ENCODE data around the gene HDGF. TPM values are rescaled to one million over a fixed set of nuclear protein-coding genes. Genes with fewer than 3 reads are reported as not detected.

The HDGF gene
- total and polyA plus RNA-seq, 4 donors: 41.7 to 148 (median 119) TPM

DNA sequence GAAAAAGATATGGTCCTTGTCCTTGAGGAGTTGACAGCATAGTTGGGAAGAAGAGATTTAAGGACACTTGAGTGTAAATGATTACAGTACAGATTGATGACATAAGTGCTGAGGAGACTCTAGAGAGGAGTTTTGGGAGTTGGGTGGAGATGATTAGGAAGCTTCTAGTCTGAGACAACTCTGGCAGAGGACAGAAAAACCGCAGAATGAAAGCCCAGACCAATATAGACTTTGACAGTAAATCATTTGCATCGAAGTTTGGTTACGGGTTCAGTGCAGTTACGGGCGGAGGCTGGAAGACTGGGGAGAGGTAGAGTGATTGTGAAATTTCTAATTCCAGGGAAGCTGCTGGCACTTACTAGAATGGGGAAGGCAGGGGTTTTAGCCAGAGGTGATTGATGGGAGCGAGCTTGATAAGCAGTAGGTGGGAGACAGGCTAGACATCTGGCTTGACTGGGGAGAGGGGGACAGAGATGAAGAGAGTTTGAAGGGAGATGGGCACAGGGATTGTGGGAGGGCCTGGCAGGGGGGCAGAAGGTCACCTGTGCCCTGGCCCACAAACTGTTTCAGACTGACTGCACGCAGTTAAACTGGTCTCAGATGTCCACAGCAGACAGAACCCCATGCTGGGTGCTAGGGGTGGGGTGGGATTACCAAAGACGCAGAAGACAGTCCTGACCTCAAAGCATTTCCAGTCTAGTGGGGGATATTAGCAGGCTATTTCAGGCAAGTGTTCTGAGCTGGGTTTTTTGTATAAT lies 45.0 kb upstream of the HDGF start:
- TF ChIP-seq JUND (IDR thresholded peaks at IDR 0.05) (no peak), YY1 (IDR thresholded peaks at IDR 0.05) (no peak), RXRA (IDR thresholded peaks at IDR 0.05) (no peak), RAD21 (IDR thresholded peaks at IDR 0.05) (no peak), SP1 (IDR thresholded peaks at IDR 0.05) (no peak), GABPA (IDR thresholded peaks at IDR 0.05 in 1 of 2, conservative IDR thresholded peaks at IDR 0.05 in 1 of 2) (no peak), HNF4G (IDR thresholded peaks at IDR 0.05) (no peak)
- TF ChIP-seq, protein P1, sequence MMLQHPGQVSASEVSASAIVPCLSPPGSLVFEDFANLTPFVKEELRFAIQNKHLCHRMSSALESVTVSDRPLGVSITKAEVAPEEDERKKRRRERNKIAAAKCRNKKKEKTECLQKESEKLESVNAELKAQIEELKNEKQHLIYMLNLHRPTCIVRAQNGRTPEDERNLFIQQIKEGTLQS (IDR thresholded peaks at IDR 0.05): no peak
- TF ChIP-seq, protein P2, sequence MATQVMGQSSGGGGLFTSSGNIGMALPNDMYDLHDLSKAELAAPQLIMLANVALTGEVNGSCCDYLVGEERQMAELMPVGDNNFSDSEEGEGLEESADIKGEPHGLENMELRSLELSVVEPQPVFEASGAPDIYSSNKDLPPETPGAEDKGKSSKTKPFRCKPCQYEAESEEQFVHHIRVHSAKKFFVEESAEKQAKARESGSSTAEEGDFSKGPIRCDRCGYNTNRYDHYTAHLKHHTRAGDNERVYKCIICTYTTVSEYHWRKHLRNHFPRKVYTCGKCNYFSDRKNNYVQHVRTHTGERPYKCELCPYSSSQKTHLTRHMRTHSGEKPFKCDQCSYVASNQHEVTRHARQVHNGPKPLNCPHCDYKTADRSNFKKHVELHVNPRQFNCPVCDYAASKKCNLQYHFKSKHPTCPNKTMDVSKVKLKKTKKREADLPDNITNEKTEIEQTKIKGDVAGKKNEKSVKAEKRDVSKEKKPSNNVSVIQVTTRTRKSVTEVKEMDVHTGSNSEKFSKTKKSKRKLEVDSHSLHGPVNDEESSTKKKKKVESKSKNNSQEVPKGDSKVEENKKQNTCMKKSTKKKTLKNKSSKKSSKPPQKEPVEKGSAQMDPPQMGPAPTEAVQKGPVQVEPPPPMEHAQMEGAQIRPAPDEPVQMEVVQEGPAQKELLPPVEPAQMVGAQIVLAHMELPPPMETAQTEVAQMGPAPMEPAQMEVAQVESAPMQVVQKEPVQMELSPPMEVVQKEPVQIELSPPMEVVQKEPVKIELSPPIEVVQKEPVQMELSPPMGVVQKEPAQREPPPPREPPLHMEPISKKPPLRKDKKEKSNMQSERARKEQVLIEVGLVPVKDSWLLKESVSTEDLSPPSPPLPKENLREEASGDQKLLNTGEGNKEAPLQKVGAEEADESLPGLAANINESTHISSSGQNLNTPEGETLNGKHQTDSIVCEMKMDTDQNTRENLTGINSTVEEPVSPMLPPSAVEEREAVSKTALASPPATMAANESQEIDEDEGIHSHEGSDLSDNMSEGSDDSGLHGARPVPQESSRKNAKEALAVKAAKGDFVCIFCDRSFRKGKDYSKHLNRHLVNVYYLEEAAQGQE (IDR thresholded peaks at IDR 0.05): no peak
- TF ChIP-seq, protein P3, sequence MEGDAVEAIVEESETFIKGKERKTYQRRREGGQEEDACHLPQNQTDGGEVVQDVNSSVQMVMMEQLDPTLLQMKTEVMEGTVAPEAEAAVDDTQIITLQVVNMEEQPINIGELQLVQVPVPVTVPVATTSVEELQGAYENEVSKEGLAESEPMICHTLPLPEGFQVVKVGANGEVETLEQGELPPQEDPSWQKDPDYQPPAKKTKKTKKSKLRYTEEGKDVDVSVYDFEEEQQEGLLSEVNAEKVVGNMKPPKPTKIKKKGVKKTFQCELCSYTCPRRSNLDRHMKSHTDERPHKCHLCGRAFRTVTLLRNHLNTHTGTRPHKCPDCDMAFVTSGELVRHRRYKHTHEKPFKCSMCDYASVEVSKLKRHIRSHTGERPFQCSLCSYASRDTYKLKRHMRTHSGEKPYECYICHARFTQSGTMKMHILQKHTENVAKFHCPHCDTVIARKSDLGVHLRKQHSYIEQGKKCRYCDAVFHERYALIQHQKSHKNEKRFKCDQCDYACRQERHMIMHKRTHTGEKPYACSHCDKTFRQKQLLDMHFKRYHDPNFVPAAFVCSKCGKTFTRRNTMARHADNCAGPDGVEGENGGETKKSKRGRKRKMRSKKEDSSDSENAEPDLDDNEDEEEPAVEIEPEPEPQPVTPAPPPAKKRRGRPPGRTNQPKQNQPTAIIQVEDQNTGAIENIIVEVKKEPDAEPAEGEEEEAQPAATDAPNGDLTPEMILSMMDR (IDR thresholded peaks at IDR 0.05; ENCODE audit: low read depth, low read length, missing input control): no peak
- TF ChIP-seq, protein P4, sequence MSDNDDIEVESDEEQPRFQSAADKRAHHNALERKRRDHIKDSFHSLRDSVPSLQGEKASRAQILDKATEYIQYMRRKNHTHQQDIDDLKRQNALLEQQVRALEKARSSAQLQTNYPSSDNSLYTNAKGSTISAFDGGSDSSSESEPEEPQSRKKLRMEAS (IDR thresholded peaks at IDR 0.05): no peak
- TF ChIP-seq, protein P5, sequence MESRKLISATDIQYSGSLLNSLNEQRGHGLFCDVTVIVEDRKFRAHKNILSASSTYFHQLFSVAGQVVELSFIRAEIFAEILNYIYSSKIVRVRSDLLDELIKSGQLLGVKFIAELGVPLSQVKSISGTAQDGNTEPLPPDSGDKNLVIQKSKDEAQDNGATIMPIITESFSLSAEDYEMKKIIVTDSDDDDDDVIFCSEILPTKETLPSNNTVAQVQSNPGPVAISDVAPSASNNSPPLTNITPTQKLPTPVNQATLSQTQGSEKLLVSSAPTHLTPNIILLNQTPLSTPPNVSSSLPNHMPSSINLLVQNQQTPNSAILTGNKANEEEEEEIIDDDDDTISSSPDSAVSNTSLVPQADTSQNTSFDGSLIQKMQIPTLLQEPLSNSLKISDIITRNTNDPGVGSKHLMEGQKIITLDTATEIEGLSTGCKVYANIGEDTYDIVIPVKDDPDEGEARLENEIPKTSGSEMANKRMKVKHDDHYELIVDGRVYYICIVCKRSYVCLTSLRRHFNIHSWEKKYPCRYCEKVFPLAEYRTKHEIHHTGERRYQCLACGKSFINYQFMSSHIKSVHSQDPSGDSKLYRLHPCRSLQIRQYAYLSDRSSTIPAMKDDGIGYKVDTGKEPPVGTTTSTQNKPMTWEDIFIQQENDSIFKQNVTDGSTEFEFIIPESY (IDR thresholded peaks at IDR 0.05): no peak

DNA sequence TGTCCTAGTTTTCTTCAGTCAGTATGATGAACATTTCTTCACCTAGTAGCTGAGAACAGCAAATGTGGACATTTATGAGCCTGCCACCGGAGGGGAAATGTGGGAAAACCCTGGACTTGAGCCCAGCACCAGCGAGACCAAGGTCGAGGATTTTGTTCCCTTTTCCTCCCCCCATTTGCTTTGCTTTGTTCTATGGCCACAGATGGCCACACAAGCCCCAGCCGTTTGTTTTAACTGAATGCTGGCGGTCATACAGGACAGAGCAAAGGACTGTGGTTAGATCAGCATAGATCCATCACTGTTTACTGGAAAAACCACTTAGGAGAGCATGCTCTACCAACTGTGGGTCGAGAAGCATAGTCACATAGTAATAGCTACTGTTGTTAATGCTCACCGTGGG lies 44.3 kb upstream of the HDGF start:
- Histone ChIP-seq H3K27ac (ENCODE audit: low read depth in 1 of 2, low read length in 2 of 2) (no peak overlapping the region), H3K9ac (ENCODE audit: low read depth in 1 of 2, low read length in 2 of 2) (no peak overlapping the region), H3K27me3 (ENCODE audit: control insufficient read depth in 4 of 4, insufficient read depth in 4 of 4, low read length in 3 of 4) (no peaks in the 10 kb centered on the region), H3K36me3 (ENCODE audit: control insufficient read depth in 4 of 4, insufficient read depth in 3 of 4, low read depth in 1 of 4, low read length in 3 of 4) (peaks cover 18 to 85% (median 69%) of the 10 kb centered on the region in 4 donors), H3K4me1 (ENCODE audit: control insufficient read depth in 4 of 4, insufficient read depth in 4 of 4, low read length in 3 of 4) (no peaks in the 10 kb centered on the region), H3K4me3 (ENCODE audit: low read depth in 1 of 3, low read length in 3 of 3) (no peak overlapping the region), H3K9me3 (ENCODE audit: control insufficient read depth in 4 of 4, low read length in 3 of 4) (no peaks in the 10 kb centered on the region)
- TF ChIP-seq, protein P4 (IDR thresholded peaks at IDR 0.05): no peak
- TF ChIP-seq HNF4G (IDR thresholded peaks at IDR 0.05) (no peak), RXRA (IDR thresholded peaks at IDR 0.05) (peak; percentile 8 to 41), RAD21 (IDR thresholded peaks at IDR 0.05) (peak in 1 of 2 donors; percentile 4), YY1 (IDR thresholded peaks at IDR 0.05) (peak; percentile 20), SP1 (IDR thresholded peaks at IDR 0.05) (peak; percentile 44), HNF4A (conservative IDR thresholded peaks at IDR 0.05) (peak; percentile 52 to 57)
- DNase-seq (ENCODE audit: low spot score): no peak
- WGBS: 34% methylated on average over 7 of the region's 7 CpGs

More for the DNA sequence above, 45.0 kb upstream of the HDGF start:
- Histone ChIP-seq H3K27ac (ENCODE audit: low read depth in 1 of 2, low read length in 2 of 2) (no peak overlapping the region), H3K27me3 (ENCODE audit: control insufficient read depth in 4 of 4, insufficient read depth in 4 of 4, low read length in 3 of 4) (no peaks in the 10 kb centered on the region), H3K4me3 (ENCODE audit: low read depth in 1 of 3, low read length in 3 of 3) (no peak overlapping the region), H3K4me1 (ENCODE audit: control insufficient read depth in 4 of 4, insufficient read depth in 4 of 4, low read length in 3 of 4) (no peaks in the 10 kb centered on the region), H3K9me3 (ENCODE audit: control insufficient read depth in 4 of 4, low read length in 3 of 4) (no peaks in the 10 kb centered on the region), H3K9ac (ENCODE audit: low read depth in 1 of 2, low read length in 2 of 2) (no peak overlapping the region), H3K36me3 (ENCODE audit: control insufficient read depth in 4 of 4, insufficient read depth in 3 of 4, low read depth in 1 of 4, low read length in 3 of 4) (peaks cover 18 to 85% (median 68%) of the 10 kb centered on the region in 4 donors)
- no peak for DNase-seq (ENCODE audit: low spot score)
- 74% methylated on average over 8 of the region's 8 CpGs for WGBS
